Measurements from ENCODE around the gene PHYKPL.
"Not testable (repeated sequence)": the region's sequence is repeated elsewhere in the genome, so short reads cannot be mapped to it uniquely, and the experiment has no call there.

PHYKPL gene

DNA sequence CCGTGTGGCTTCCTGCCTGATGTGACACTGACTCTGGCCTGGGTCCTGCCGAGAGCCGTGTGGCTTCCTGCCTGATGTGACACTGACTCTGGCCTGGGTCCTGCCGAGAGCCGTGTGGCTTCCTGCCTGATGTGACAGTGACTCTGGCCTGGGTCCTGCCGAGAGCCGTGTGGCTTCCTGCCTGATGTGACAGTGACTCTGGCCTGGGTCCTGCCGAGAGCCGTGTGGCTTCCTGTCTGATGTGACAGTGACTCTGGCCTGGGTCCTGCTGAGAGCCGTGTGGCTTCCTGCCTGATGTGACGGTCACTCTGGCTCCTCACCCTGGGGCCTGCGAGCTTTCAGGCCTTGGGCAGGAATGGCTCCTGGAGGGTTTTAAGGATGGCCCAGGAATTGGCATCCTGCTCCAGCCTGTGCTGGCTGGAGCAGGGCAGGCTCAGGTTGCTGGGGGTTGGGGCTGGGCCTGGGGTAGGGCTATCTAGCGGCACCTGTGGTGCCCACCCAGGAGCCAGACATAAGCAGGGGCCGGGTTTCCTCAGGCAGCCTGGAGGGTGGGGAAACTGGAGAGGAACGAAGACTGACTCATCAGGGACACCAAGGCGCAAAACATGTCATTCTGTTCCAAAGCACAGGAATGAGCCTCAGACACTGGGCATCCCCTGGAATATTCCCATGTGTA is 7.2 kb upstream of the PHYKPL start:
- not testable (repeated sequence) for DNase-seq (ENCODE audit: low spot score)

DNA sequence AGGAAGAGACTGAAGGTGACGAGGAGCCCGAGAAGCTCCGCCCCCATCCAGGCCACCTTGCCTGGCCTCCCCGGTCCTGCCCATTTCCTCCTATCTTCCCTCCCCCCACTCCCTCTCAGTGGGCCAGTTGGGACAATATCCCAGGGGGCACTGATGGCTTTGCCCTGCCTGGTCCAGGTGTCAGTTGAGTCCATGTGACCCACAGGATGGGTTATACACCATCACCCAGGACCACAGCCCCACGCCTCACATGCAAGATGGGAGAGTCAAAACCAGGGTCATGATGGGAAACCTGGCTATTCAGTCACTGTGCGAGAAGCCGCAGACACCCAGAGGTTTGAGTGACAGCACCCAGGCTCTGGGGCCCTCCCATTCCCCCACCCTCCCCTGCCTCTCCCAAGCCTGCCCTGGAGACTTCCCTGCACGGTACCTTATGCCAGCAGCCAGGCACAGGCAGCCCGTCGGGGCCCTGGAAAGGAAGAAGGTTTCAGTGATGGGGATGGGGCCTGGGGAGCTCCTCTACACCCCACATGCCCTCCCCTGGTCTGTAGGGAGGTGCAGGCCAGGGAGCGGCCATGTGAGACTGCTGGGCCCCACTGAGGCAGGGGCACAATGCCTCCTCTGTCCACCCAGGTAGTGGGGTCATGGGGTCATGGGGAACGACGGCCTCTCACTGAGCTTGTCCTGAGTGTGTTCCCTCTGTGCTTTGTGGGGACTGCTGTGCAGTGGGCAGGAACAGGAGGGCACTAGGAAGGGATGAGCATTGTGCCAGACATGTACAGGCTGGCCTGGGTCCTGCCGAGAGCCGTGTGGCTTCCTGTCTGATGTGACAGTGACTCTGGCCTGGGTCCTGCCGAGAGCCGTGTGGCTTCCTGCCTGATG is 6.3 kb upstream of the PHYKPL start:
- no peak for DNase-seq (ENCODE audit: low spot score)

DNA sequence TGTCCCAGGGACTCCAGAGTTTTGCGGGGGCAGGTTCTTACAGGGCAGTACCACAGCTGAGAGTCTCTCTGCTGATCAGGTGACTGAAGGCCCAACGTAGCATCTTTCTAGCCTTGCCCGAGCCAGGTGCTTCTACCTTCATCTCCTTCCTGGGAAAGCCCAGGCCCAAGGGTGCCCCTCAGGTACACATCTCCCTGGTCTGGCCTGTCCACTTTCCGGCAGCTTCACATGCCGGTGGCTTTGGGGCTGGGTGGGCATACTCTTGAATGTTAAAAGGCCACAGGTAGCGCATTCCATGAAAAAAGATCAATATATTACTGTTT is 5.7 kb upstream of the PHYKPL start:
- no peak for DNase-seq (ENCODE audit: low spot score)

DNA sequence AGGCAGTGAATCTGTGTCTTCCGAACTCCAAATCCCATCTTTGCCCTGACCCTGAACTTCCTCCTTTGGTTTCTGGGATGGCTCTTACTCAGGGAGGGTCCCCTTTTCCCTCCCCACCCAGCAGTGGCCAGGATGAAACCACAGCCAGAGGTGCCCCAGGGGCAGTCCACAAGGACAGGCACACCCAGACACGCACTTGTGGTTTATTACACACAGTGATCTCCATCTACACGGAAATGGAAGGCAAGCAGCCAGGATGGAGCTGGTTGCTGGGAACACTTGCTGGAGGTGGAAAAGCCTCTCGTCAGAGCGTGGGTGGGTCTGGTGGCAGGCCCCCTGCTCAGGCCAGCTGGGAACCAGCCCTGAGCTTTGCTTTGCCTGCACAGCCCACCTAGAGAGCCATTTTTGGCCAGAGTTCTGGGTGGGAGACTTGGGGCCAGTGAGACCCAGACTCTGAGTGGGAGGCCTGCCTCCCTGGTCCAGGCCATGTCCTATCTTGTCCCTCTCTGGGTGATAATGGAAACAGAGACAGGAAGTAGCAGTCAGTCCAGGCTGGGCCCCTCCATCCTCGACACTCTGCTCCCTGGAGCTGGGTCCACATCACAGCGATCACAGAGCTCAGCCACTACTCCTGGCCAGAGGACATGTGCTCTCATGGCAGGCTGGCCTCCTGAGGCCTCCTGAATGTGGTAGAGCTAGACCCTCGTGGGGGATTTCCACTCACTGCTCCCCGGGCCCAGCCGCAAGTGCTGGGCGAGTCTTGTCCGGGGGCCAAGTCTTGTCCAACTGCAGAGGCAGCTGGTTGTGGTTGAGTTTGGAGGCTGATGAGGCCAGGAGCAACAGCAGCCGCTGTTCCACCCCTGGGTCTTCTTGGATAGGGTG is 5.1 kb upstream of the PHYKPL start:
- DNase-seq (ENCODE audit: low spot score), result no peak

DNA sequence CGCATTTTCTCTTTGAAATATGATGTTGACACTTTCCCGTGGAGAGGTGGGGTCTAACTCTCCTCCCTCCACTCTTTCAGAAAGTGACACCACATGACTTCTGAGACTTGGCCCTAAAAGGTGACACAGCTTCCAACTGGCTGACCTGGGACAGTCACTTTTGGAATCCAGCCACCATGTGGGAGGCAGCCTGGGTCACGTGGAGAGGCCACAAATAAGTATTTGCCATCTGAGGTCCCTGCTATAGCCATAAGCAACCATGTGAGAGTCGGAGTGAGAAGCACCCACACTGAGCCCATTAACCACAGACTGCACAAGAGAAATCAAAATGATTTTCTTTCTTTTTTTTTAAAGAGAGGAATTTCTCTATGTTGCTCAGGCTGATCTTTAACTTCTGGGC is 4.1 kb upstream of the PHYKPL start:
- DNase-seq (ENCODE audit: low spot score), result no peak

DNA sequence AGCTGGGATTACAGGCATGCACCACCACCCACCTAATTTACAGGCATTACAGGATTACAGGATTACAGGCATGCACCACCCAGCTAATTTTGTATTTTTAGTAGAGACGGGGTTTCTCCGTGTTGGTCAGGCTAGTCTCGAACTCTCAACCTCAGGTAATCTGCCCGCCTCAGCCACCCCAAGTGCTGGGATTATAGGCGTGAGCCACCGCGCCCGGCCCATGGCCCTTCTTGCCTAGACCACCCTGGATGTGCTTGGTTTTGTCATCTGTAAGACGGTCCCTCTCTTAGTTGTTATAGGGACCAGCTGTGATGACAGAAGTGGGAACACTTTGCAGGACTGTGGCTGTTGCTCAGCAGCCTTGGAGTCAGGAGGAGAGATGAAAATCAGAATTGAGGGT is 3.5 kb upstream of the PHYKPL start:
- no peak for DNase-seq (ENCODE audit: low spot score)

DNA sequence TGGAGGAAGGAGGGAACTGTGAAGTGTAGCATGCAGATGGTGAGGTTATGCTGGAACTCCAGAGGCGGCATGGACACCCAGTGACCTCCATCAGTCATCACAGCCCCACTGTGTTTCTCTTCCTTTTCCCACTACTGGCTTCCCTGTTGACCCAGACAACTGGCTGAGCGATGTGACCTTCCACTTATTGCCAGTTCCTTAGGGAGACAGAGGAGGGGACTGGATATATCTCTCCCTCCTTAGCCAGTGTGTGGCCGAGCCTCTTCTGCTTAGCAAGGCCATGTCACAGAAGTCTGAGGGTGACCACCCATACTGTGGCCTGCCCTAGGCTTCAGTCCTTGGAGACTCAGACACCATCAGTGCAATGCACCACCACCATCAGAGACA is 3.0 kb upstream of the PHYKPL start:
- no peak for DNase-seq (ENCODE audit: low spot score)

DNA sequence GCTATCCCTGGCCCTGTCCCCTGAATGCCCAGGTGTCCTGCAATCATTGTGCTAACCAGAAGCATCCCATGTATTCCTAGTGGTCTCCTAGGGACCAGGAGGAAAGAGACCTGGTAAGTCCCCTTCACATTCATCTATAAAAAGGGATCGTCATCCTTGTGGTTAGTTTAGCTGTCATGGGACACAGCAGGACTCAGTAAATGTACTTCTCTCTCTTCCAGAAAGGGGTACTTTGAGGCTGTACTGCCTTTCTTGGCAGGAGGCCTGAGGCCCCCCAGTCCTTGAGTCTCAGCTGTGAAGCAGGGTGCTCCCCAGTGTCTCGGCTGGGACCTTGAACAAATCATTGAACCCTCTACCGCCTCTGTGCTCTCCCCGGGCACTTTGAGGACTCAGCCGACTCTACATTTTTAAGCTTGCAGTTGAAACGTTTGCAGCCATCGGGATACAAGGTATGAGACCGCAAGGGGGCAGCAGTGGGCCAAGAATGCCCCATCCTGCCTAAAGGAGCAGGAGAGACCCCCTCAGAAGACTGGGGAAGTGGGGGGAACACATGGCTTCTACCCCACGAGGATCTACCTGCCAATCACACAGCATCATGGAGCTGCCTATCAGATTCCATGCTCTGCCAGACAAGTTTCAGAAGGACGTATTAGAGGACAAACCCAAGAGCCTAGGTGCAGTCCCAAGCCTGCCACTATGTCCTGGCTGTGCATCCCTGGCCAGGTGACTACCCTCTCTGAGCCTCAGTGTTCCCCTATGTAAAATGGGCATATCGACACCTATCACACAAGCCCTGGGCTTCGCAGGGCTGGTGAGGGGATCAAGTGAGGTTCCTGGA is 2.4 kb upstream of the PHYKPL start:
- DNase-seq (ENCODE audit: low spot score), result peak; percentile 66

DNA sequence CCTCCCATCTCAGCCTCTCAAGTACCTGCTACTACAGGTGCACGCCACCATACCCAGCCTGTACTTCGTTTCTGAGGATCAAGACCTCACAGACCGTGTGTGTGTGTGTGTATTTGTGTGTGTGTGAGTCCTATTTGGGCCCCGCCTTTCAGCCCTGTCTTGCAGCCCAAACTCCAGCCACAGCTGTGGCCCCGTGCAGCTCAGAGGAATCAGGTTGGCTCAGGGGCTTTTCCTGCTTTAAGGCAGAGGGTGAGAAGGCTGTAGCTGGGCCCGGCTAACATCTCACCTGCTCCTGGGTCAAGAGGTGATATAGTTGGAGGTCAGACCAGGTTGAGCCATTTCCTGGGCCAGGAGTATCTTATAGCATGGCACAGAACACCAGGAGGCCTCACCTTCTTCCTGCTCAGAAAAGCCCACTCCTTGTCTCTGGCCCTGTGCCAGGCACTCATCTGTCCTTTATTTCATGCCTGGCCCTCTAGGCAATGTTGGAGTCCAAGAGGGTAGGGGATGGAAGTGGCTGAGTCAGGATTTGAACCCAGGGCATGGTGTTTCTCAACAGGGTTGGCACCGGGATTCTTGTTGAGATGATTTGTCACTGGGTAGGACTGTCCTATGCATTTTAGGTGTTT is 1.6 kb upstream of the PHYKPL start:
- no peak for DNase-seq (ENCODE audit: low spot score)

DNA sequence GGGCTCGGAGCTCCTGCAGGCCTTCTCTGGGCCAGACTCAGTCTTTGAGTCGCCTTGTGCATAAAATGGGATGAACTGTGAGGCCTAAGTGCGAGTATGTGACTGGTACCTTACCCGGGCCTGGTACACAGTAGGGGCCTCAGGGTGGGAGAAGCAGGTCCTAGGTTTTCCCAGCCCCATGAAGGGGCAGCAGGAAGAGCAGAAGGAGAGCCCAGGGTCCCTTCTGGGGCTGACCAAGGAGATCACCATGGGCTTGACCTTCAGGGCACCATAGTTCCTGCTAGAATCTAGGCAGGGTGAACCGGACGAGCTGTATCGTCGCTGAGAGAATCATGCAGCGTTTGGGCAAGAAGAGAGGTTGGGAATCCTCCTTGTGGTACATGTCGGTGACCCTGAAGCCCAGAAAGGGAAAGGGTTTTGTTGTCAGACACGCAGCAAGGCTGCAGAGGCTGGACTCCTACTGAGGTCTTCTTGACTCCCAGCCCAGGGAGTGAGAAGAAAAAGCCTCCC is 373 bp upstream of the PHYKPL start:
- no peak for DNase-seq (ENCODE audit: low spot score)

DNA sequence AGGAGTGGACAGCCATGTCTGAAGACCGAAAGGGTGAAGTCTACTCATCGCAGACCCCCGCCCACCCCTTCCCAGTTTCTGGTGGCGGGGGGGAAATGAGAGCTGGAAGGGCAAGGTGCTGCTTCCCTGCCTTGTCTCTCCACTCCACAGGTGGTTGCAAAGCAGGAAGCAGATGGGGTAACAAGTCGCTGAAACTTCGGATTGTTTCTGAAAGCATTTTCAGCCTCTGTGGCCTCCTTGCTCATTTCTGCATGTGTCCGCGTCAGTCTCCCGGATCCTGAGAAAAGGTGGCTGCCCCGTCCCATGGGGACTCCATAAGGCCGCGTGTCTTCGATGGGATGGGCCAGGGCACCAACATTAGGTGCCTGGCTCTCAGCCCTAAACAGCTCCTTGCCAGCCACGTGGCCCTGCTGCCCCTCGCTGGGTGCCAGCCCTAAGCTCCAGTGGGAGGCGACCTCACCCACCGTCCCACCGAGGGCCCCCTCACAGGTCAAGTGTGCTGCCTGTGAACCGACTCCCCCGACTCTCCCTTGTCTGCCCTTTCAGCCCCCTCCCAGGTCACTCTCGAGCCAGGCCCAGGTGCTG is 971 bp downstream of the PHYKPL start:
- DNase-seq (ENCODE audit: low spot score), result no peak

DNA sequence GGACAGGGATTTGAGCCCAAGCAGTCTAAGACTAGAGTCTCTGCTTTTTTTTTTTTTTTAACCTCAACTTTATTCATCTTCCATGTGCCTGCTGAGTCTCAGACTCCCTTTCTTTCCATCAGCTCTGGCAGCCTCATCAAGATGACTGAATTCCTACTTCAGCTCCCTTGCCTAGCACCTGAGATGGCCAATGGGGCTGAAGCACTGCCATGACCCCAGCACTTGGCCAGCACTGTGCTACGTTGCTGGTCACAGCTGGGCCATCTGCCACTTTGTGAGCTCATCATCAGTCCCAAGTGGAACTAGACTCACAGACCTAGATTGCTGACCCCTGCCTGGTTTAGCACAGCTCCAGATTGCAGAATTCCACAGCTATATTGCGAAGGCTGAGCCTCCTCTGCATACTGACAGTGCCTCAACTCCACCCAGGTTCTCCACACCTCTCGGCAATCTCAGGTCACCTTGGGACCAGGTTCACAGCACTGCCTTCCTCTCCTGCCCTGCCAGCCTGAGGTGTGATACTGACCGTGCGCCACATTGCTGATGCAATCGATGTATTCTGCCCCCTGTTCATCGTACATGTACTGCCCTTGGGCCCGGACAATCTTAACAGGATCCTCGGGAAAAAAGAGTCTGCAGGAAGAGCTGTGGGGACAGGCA is 1.6 kb downstream of the PHYKPL start:
- no peak for DNase-seq (ENCODE audit: low spot score)

DNA sequence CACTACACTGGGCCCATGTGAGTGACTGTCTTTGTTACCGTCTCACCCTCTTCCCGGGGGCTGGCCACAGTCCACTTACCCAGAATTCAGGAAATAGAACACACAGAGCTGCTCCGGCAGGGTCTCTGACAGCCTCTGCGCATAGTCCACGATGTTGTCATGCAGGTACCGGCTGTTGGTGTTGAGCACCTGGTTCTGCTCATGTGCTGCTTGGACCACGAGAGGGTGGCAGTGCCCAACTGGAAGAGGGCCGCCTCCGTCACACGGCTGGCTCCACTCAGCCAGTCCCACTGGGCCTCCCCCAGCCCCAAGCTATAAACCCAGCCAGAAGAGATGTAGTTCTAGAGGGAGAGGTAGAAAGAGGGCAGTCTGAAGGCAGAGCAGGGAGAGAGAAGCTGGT is 2.7 kb downstream of the PHYKPL start:
- DNase-seq (ENCODE audit: low spot score), result no peak

DNA sequence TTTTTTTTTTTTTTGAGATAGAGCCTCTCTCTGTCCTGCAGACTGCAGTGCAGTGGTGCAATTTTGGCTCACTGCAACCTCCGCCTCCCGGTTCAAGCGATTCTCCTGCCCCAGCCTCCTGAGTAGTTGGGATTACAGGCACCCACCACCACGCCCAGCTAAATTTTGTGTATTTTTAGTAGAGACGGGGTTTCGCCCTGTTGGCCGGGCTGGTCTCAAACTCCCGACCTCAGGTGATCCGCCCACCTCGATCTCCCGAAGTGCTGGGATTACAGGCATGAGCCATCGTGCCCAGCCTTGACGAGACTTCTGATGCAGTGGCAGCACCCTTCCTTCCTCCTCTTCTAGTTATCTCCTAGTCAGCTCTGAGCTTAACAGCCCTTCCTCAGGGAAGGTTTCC is 3.5 kb downstream of the PHYKPL start:
- not testable (repeated sequence) for DNase-seq (ENCODE audit: low spot score)

DNA sequence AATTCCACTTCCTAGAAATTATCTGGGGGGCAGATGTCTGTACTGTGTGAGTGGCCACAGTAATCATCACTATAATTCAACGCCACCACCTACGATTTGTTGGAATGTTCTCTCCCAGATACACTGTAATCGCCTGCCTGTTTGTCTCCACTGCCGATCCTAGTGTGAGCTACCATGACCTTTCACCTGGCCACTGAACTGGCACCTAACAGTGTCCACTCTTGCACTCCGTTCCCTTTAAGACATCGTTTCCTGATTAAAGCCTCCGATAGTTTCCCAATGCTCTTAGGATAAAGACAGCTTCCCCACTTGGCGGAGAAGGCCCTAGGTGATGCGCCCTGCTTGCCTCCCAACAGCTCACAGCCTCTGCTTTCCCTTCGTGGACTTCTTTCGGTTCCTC is 4.0 kb downstream of the PHYKPL start:
- DNase-seq (ENCODE audit: low spot score), result no peak

DNA sequence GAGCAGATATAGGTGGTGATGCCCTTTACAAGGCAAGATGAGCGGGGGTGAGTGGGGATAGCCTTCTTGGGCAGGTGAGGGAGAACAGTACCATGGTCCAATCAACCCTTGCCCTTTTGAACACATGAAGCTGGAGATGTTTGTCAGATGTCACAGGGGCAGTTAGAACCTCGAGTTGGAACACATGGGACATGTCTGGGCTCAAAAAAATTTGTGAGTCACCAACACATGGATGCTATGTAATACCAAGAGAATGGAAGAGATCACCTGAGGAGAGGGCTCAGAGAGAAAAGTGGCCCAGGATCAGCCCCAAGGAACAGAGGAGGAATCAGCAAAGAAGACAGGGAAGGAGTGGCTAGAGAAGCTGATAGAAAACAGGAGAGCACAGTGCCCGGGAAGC is 4.7 kb downstream of the PHYKPL start:
- no peak for DNase-seq (ENCODE audit: low spot score)

DNA sequence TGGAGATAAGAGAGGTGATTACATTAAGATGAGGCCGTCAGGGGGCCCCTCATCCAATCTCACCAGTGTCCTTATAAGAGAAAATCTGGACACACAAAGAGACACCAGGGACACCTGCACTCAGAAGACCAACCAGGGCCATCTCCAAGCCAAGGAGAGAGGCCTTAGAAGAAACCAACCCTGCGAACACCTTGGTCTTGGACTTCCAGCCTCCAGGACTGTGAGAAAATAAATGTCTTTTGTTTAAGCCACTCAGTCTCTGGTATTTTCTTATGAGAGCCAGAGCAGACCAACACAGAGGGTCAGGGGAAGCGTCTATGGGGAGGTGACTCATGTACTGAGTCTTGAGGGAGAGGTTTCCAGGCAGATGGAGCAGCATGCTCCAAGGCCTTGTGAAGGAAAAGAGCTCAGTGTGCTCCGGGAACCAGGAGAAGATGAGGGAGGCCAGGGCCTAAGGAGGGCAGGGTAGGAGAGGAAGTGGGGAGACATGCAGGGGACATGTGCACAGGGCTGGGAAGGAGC is 5.4 kb downstream of the PHYKPL start:
- DNase-seq (ENCODE audit: low spot score), result no peak

DNA sequence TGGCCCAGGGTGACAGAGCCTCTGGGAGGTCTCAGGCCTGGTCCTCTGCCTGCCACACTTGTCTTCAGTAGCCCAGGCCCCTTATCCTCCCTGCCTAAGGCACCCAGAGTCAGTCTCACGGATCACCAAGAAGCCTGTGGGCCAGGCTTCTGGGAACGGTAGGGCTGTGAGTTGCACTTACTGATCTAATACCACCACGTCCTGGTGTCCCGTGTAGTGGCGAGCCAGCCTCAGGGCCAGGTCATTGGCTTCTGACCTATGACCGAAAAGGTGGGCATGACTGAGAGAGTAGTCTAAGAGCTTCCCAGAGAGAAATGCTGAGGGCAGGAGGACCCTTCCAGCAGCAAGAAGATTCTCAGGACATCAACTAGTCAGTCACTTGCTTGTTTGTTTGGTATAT is 7.4 kb downstream of the PHYKPL start:
- DNase-seq (ENCODE audit: low spot score), result no peak

DNA sequence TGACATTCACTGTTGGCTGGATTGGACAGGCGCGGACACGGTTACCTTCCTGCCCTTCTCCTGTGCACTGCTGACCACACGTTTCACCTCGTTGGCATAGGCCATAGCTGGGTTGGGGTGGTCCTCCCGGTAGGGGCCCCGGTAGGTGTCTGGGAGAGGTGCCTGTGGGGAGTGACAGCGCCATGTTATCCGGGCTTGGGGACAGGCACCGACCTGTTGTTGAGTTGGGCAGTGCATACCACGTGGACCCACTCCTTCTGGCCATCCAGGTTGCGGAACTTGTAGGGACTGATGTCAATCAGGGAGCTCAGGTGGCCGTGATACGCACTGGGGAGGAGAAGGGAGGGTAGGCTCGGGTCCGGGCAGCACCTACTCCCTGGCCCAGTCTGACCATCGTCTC is 8.2 kb downstream of the PHYKPL start:
- no peak for DNase-seq (ENCODE audit: low spot score)

DNA sequence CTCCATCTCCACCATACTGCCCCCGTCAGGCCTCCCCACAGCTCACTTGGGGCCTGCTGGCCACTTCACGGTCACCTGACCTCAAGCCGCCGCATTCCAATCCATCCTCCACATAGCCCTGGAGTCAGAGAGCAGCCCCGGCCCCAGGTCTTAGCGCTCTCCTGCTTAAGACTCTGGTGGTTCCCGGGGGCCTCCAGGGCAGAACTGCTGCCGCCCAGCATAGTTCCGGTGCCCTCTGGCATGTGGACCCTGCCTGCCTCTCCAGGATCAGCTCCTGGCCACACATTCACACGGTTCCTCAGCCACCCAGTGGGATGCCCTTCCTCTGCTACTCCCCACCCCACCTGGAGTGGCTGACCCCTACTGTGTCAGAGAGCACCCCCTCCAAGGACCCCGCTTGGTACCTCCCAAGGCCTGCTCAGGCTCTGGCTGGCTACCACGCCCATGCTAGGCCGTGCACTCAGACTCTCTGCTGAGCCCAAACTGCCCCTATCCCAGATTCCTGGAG is 8.7 kb downstream of the PHYKPL start:
- no peak for DNase-seq (ENCODE audit: low spot score)

Data from hematopoietic multipotent progenitor cell treated with erythropoietin and hydrocortisone succinate and interleukin-3 and kit ligand, for 17 days (in vitro differentiated cells).